K562 (cell line): Measurements from ENCODE around the gene PLA2R1. TPM values are rescaled to one million over a fixed set of nuclear protein-coding genes. Genes with fewer than 3 reads are reported as not detected.
A peak's percentile ranks its signal among the peaks of the same experiment; 100 is the strongest.

ENCODE experiments used
- EGR1 ChIP-seq: fragments of 450-650 bp; conservative IDR thresholded peaks from 2 replicates; pipeline ENCODE4 v1.6.1; 2017; ENCODE audit warnings: mild to moderate bottlenecking
- REST ChIP-seq, 2 experiments: fragments of 450-650 bp; formaldehyde crosslinking in 1 of 2; IDR thresholded peaks; 2 replicates each; pipeline versions ENCODE4 v1.4.0 to v1.6.1; 2014 to 2020; ENCODE audit warnings: mild to moderate bottlenecking in 2 of 2, borderline replicate concordance in 1 of 2, low read depth in 1 of 2
- polyA plus RNA-seq, 8 experiments: library from polyadenylated mRNA; depleted of rRNA in 4 of 8; stranded (reverse) in 5 of 8; unstranded in 3 of 8; fragments of >200 nt; fragmentation: Nextera tagmentation in 2 of 8; fragmentation: Illumina TruSeq in 1 of 8; extraction: Ambion mirVana in 2 of 8; extraction: Trizol in 1 of 8; gene quantifications; 2 replicates each; pipeline versions ENCODE4 v1.2.1 to v1.2.3, GENCODE V29; 2011 to 2014; ENCODE audit warnings: inconsistent platforms in 1 of 8, missing spikeins in 1 of 8
- total RNA-seq, 7 experiments: library from RNA; depleted of rRNA in 6 of 7; stranded (reverse); fragments of >200 nt in 6 of 7; fragmentation: Illumina TruSeq in 2 of 7; extraction: Trizol in 2 of 7; gene quantifications; 2 replicates each; pipeline versions ENCODE4 v1.2.1 to v1.2.3, GENCODE V29; 2011 to 2021; ENCODE audit warnings: low replicate concordance in 1 of 7

The PLA2R1 gene
- total and polyA plus RNA-seq, 9 of the 15 experiments (the other 6 are each of a cell fraction or from before 2014, with no cell fraction given) = not detected

GRCh38 chr2:160022162-160022561, 40.3 kb downstream of the PLA2R1 start (continued):
- TF ChIP-seq REST (IDR thresholded peaks at IDR 0.05; ENCODE audit: borderline replicate concordance) (peak; percentile 10; the same call in 1 of the 2 replicates), REST (CRISPR knock-in tag; IDR thresholded peaks at IDR 0.05; ENCODE audit: low read depth) (no peak), EGR1 (no peak)
